Prostate gland (tissue), 2 donors: ENCODE measurements around the gene EVI5. TPM values are rescaled to one million over a fixed set of nuclear protein-coding genes. Genes with fewer than 3 reads are reported as not detected.

Experiments used
- DNase-seq: peaks from one replicate; pipeline ENCODE4 v3.0.0-alpha.2; 2019; ENCODE audit warnings: low spot score
- H3K27ac ChIP-seq, 2 donors: fragments of 200-600 bp; sonication (generic); 2 replicates each; pipeline ENCODE4 v1.5.1; 2017 to 2019
- H3K27me3 ChIP-seq: fragments of 200-600 bp; sonication (generic); replicated peaks from 2 replicates; pipeline ENCODE4 v1.5.1; 2019; ENCODE audit not compliant: insufficient read depth
- H3K36me3 ChIP-seq, 2 donors: fragments of 200-600 bp; sonication (generic); 1 replicate in 1 of 2; 2 replicates in 1 of 2; pipeline versions ENCODE4 v1.5.1 to v1.8.1; 2017 to 2019
- H3K4me1 ChIP-seq: fragments of 200-600 bp; sonication (generic); replicated peaks from 2 replicates; pipeline ENCODE4 v1.5.1; 2019
- H3K4me3 ChIP-seq, 2 donors: fragments of 200-600 bp; sonication (generic); 2 replicates each; pipeline ENCODE4 v1.5.1; 2017 to 2019
- H3K9me3 ChIP-seq: fragments of 200-600 bp; sonication (generic); 2 replicates; pipeline ENCODE4 v1.5.1; 2017
- POLR2A ChIP-seq: fragments of 450-650 bp; IDR thresholded peaks from one replicate; pipeline ENCODE4 v1.6.1; 2016; ENCODE audit warnings: antibody characterized with exemption, mild to moderate bottlenecking
- POLR2AphosphoS5 ChIP-seq: sonication (generic); formaldehyde crosslinking; IDR thresholded peaks from one replicate; pipeline ENCODE4 v1.6.1; 2017; ENCODE audit warnings: antibody characterized with exemption
- WGBS: methylation state at CpG from one replicate; pipeline ENCODE4 v1.1.5; 2018; 5-methylcytosine and 5-hydroxymethylcytosine counted together
- intact Hi-C: fragments of 100-400 bp; cut with DNase I; formaldehyde crosslinking; loops from one replicate; pipeline ENCODE4 v1.14.2; 2022
- total RNA-seq, 2 donors: library from RNA; depleted of rRNA; stranded (reverse); fragments of >200 nt; gene quantifications; one replicate each; pipeline ENCODE4 v1.1.0, GENCODE V29; 2016
- TF ChIP-seq, protein P1 (sequence below), 4 experiments: fragments of 200-600 bp in 2 of 4; fragments of 450-650 bp in 2 of 4; sonication (generic) in 2 of 4; IDR thresholded peaks; 1 replicate in 3 of 4; 2 replicates in 1 of 4; pipeline ENCODE4 v1.5.1; 2016 to 2019; ENCODE audit warnings: antibody characterized with exemption in 4 of 4, mild to moderate bottlenecking in 2 of 4, moderate library complexity in 2 of 4

The EVI5 gene
- total RNA-seq, 2 donors from 2014 or later, result 22.2 to 38.6 TPM

DNA sequence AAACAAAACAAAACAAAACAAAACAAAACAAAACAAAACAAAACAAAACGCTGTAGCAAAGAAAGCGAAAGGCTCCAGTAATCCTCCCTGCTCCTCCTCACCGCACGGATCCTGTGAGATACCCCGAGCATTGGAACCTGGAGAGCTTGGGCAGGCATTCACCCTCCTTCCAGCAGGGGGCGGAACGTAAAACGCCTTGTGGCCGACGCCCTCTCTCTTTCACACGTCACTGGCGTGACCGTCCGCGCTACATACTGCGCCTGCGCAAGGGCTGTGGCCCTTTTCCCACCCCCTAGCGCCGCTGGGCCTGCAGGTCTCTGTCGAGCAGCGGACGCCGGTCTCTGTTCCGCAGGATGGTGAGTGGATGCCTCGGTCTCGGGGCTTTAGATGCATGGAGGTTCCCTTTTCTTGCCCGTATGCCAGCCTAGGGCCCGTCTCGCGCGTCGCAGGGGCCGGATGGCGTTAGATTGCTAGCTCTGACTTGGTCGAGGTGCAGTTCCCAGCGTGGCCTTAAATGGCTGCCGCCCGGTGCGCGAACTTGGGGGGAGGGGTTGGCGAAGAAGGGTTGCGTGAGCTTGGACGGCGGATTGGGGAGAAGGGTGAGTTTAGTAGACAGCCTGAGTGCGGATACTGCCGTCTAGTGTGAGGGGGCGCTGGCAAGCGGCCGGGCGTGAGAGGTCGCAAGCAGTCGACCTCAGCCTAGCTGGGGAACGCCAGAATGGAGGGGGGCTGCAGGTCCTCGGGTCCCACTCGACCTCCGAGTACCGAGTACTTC, 47.0 kb upstream of the EVI5 start, which contains the start of gene RPL5:
RPL5 (plus strand) TSS at position 279 of the 775 bp plus-strand sequence; CDS start at position 354, 75 bp downstream.
- DNase-seq, result peak; percentile 95
- Histone ChIP-seq H3K4me3 (peak within 1 kb of the TSS; percentile 91 to 94), H3K9me3 (no peaks in the 10 kb centered on the region), H3K4me1 (peaks cover 16% of the 10 kb centered on the region), H3K36me3 (no peaks in the 10 kb centered on the region), H3K27me3 (no peaks in the 10 kb centered on the region), H3K27ac (peak within 1 kb of the TSS; percentile 92 to 93)
- WGBS, result under 1% methylated on average over 57 of the region's 57 CpGs
- TF ChIP-seq POLR2AphosphoS5 (peak; percentile 99), POLR2A (peak; percentile 90)
- TF ChIP-seq, protein P1, sequence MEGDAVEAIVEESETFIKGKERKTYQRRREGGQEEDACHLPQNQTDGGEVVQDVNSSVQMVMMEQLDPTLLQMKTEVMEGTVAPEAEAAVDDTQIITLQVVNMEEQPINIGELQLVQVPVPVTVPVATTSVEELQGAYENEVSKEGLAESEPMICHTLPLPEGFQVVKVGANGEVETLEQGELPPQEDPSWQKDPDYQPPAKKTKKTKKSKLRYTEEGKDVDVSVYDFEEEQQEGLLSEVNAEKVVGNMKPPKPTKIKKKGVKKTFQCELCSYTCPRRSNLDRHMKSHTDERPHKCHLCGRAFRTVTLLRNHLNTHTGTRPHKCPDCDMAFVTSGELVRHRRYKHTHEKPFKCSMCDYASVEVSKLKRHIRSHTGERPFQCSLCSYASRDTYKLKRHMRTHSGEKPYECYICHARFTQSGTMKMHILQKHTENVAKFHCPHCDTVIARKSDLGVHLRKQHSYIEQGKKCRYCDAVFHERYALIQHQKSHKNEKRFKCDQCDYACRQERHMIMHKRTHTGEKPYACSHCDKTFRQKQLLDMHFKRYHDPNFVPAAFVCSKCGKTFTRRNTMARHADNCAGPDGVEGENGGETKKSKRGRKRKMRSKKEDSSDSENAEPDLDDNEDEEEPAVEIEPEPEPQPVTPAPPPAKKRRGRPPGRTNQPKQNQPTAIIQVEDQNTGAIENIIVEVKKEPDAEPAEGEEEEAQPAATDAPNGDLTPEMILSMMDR (IDR thresholded peaks at IDR 0.05), result peak; percentile 94 to 99 (median 98)
- intact Hi-C loops, result loop anchor here (5.0 kb wide), 1 partner anchor 50 kb away; no protein-coding TSS in a partner anchor

DNA sequence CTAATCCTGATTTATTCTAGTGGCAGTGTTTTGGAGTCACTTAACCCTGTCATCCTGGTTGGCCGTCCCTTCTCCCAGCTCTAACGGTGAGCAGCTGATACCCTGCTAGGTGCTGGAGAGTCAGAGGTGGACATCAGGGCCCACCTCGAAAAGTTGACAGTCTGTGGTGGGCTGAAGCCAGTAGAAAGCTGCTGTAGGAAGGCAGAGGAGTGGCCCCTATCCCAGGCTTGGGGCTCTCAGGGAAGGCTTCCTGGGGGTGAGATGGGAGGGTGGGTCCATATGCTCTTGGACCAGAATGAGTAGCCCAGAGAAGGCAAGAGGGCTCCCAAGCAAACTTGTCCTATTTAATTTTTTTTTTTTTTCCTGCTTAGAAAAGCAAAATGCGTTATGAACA, 46.5 kb upstream of the EVI5 start:
- Histone ChIP-seq H3K4me3 (peak overlapping the region in 1 of 2 donors; percentile 94), H3K9me3 (no peaks in the 10 kb centered on the region), H3K27me3 (no peaks in the 10 kb centered on the region), H3K36me3 (no peaks in the 10 kb centered on the region), H3K27ac (no peak overlapping the region), H3K4me1 (peaks cover 16% of the 10 kb centered on the region)
- intact Hi-C loops, result loop anchor here (5.0 kb wide), 1 partner anchor 49 kb away; no protein-coding TSS in a partner anchor
- 48% methylated on average over 4 of the region's 4 CpGs for WGBS
- DNase-seq, result no peak
- TF ChIP-seq, protein P1 (IDR thresholded peaks at IDR 0.05), result no peak
- no peak for TF ChIP-seq POLR2AphosphoS5
- no peak for TF ChIP-seq POLR2A

DNA sequence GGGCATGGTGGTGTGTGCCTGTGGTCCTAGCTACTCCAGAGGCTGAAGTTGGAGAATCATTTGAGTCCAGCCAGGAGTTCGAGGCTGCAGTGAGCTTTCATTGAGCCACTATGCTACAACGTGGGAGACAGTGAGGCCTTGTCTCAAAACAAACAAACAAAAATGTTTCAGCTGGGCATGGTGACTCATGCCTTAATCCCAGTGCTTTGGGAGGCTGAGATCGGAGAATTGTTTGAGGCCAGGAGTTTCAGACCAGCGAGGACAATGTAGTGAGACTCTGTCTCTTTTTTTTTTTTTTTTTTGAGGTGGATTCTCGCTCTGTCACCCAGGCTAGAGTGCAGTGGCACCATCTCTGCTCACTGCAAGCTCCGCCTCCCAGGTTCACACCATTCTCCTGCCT, 41.9 kb upstream of the EVI5 start:
- TF ChIP-seq POLR2A (no peak), POLR2AphosphoS5 (no peak)
- TF ChIP-seq, protein P1 (IDR thresholded peaks at IDR 0.05), result no peak
- intact Hi-C loops, result no loop called here
- WGBS, result no CpG with 5 or more reads among the region's 6 CpGs
- no peaks in the 10 kb centered on the region for H3K4me1 ChIP-seq
- H3K27ac ChIP-seq, result no peak overlapping the region
- no peak overlapping the region for H3K4me3 ChIP-seq
- DNase-seq, result no peak
- H3K9me3 ChIP-seq, result no peaks in the 10 kb centered on the region
- H3K27me3 ChIP-seq, result no peaks in the 10 kb centered on the region
- H3K36me3 ChIP-seq, result no peaks in the 10 kb centered on the region

DNA sequence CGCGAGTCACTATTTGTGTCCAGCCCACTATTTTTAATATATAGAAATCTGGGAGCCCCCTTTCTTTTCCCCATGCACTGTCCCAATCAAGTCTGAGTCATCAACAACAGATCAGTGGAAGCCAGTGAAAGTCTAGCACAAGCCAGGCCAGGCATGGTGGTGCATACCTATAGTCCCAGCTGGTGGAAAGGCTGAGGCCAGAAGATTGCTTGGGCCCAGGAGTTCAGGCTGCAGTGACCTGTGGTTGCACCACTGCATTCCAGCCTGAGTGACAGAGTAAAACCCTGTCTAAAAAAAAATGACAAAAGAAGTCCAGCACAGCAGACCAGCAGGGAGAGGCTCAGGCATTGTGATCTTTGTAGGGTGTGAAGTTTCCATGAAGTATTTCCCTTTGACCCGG, 38.0 kb upstream of the EVI5 start:
- Histone ChIP-seq H3K36me3 (no peaks in the 10 kb centered on the region), H3K4me1 (no peaks in the 10 kb centered on the region), H3K9me3 (no peaks in the 10 kb centered on the region), H3K27me3 (no peaks in the 10 kb centered on the region), H3K27ac (no peak overlapping the region), H3K4me3 (no peak overlapping the region)
- no peak for DNase-seq
- WGBS, result 84% methylated on average over 3 of the region's 3 CpGs
- TF ChIP-seq POLR2AphosphoS5 (no peak), POLR2A (no peak)
- TF ChIP-seq, protein P1 (IDR thresholded peaks at IDR 0.05), result no peak
- intact Hi-C loops, result no loop called here

DNA sequence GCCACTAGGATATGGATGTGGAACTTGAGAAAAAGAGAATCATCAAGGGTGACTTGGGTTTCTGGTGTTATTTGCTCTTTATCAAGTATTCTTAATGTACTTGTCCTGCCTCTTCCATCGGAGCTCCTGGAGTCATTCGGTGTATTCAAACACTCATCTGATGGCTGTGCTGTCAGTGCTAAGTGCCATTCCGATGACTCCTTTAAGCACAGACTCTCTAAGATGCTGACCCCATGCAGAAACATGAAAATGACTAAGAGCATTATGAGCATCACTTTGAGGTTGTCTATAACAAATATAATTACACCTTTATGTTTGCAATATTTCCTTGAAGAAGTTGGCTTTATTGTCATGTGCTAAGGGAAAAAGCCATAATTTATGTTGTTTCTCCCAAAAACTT, 35.6 kb upstream of the EVI5 start:
- no peak overlapping the region for H3K27ac ChIP-seq

More for the DNA sequence above, 35.6 kb upstream of the EVI5 start:
- H3K36me3 ChIP-seq, result no peaks in the 10 kb centered on the region
- no peak for DNase-seq
- no peaks in the 10 kb centered on the region for H3K4me1 ChIP-seq
- 89% methylated on average over 3 of the region's 3 CpGs for WGBS
- intact Hi-C loops, result no loop called here
- H3K9me3 ChIP-seq, result no peaks in the 10 kb centered on the region
- no peak overlapping the region for H3K4me3 ChIP-seq
- TF ChIP-seq POLR2A (no peak), POLR2AphosphoS5 (no peak)
- TF ChIP-seq, protein P1 (IDR thresholded peaks at IDR 0.05), result no peak
- no peaks in the 10 kb centered on the region for H3K27me3 ChIP-seq
